NCI-H2107 treated with DMSO at 0.1 percent for 48 hours (cell line): Measurements from ENCODE around the gene STARD8.
"Not testable (repeated sequence)": the region's sequence is repeated elsewhere in the genome, so short reads cannot be mapped to it uniquely, and the experiment has no call there.

Source experiments
- DNase-seq: peaks from one replicate; lab custom pipeline; 2025; ENCODE audit not compliant: unreplicated experiment; lab: John Stamatoyannopoulos, UW

Gene STARD8

DNA sequence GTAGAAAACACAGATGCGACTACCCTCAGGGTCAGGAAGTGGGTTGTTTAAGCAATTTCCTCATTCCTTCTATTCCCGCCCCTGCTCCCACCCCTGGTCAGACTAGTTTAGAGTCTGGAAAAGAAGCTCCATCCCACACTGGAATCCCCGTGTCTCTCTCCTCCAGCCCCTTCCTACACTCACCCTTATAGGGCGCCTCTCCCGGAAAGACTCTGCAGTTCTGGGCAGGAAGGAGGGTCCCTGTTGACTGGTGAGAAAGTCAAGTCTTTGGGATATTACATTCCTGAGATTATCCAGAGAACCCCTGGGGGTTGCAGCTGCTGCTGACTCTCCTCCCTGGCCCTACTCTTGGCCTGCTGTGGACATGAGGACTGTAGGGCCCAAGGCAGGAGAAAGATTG is 11.9 kb downstream of the STARD8 start:
- no peak for DNase-seq

DNA sequence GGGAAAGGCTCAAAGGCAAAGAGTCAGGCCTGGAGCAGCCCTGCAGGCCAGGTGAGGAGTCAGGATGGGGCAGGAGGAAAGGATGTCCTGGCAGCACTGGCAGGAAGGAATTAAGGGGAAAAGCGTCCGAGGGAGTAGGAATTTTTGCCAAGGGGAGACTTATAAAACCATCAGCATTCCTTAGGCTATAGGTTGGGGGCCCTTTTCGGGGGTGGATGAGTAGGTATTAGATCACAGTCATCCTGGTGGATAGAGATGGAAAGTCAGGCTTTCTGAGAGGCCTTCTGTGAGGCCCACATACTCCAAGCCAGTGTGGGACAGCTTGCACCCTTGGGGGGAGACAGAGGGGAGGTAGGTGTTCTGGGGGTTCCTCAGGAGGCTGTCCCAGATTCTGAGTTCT is 12.3 kb downstream of the STARD8 start:
- DNase-seq = no peak

DNA sequence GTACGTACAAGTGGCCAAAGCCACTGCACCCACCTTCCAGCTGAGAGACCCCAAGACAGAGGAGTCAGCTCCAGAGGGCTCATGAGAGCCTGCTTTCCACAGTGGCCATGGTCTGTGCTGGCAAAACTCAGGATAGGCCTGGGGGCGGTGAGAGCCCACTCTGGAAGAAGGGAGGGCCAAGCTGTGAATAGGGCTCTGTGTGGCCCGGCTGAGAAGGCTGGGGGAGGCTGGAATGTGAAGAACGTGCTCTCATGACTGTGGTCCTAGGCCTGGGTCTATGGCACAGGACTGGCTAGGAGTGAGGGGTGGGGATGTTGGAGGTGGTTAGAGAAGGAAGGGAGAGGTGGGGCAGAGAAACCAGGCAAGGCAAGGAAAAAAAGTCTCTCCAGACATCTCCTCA is 13.3 kb downstream of the STARD8 start:
- no peak for DNase-seq

DNA sequence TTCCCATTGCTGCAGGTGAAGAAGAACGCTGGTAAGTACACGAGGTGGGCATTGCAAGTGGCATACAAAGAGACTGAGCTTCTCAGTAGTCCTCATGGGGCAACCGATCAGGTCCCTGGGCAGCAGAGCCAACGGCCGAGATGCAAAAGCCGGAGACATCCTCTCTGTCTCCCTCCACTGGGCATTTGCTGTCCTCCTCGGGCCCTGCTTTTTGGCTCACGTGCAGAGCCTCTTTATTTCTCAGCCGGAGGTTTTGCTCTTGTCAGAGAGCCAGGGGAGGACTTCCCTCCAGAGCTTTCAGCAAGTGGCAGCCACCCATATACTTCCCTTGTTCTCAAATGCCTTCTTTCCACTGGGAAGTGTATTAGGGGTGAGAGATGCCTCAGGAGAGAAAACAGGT is 18.0 kb downstream of the STARD8 start:
- no peak for DNase-seq

DNA sequence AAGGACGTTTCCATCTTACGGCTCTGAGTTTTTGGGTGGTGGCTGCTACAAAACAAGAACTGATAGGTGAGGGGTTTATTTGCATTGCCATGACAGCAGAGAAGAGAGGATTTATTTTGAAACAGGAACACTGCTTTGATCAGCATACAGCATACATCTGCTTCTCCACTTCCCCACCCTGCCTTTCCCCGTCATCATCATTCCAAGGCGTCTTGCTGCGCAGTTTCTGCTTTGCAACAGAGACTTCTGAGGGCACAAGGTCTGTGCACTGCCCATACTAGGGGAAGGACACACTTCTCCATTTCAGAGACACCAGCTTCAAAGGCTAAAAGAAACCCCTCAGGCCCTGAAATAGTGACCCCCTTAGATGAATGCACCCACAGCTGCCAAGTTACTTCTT is 19.1 kb downstream of the STARD8 start:
- no peak for DNase-seq

DNA sequence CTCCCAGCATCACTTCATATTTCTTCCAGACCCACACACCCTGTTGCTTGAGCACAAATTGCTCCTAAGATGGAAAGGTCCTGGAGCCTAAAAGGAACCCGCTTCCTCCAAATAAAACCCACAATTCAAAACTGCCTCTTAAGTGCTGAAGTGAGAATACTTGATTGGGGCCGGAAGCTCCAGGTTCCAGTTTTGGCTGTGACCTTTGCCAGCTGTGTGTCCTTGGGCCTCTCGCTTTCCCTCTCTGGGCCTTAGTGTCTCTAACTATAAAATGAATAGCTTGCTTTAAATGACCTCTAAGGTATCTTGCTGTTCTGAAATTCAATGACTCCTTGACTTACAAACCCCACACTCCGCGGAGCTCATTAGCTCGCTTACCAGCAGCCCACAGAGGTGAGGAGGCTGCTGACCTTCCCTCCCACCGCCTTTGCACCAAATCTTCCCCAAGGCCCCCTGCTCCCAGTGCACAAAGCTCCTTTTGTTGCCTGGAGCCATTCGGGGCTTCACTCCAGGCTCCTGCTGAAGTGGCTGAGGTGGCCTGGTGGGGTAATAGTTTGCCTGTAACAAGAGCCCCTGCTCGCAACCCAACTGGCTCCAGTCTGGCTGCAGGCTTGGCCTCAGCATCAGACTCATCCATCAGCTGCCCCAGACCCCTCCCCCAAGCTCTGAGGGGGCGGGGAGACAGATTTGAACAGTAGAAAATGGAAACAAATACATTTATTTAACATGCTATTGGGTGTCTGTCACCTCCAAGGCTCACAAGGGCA is 21.8 kb downstream of the STARD8 start:
- DNase-seq = no peak

DNA sequence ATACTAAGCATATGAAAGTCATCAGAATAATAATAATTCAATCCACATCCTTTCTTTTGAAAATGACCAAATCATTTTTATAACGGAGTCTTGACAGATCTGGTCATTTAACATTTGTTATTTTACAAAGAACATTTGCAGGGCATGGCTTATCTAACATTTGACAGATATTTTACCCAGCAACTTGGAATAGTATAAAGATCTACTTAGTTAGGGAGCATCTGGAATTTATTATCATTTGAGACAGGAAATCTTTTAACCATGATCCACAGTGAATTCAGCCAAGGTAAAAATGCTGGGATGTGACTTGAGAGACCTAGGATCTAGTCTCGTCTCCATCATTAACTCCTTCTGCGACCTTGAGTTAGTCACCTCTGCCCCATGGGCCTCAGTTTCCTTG is 22.4 kb downstream of the STARD8 start:
- no peak for DNase-seq

DNA sequence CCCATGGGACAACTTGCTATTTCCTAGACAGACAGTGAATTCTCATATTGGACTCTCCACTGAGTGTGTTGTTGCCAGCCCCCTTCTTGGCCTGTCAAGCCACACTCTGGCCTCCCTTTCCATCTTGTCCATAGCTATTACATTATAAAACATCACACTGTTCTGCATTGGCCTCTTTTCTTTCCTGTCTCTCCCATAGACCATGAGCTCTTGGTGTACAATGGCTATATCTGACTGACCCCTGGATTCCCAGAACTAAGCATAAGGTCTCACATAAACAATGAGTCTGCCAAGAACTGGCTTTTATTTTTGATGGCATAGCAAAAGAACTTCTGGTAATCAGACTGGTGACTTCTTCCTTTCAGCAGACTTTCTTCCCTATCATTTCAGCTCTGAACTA is 23.8 kb downstream of the STARD8 start:
- no peak for DNase-seq

DNA sequence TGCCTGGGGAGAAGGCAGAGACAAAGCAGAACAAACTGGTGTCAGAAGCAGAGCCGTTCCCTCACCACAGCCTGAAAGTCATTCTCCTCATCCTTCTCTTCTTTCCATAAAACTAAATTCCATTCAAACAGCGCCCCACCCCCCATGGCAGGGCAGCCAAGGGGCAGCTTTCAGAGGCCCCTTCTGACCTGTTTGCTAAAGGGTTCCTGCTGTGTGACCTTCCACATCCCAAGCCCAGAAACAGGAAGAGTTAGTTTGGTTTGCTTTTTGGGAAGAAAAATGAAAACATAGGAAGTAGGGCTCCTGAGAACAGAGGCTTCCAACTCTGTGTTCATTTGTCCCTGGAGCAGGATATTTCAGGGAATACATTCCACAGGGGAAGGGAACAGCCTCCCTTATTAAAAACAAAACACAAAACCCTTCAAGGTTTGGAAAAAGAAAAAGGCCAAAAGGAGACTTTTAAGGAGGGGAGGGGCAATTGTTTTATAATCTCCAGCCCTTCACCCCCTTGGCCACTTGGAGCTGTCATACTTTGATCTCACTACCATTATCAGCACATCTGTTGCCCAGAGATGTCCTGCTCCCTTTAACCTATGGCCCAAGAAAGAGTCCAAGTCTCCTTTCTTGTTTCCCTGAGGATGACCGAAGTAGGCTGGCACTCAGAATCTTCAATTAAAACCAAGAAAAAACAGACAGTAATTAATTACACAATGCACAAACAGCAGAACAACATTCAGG is 25.3 kb downstream of the STARD8 start:
- DNase-seq = no peak

DNA sequence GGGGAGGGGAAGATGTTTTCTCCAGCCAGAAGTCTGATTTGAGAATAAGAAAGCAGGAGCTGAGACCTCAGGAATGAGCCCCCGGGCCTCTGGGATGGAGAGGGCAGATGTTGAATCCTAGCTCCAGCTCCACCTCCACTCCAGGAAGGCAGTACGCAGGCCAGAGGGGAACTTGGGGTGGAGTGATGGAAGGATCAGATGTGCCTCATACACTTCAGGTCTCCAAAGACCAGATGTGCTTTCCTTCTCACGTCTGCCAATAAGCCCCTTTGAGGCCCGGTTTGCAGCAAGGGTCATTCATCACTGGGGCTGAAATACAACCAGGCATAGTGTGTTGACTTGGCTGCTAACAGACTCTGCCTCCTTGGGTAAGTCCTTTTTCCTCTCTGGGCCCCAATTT is 28.1 kb downstream of the STARD8 start:
- no peak for DNase-seq

DNA sequence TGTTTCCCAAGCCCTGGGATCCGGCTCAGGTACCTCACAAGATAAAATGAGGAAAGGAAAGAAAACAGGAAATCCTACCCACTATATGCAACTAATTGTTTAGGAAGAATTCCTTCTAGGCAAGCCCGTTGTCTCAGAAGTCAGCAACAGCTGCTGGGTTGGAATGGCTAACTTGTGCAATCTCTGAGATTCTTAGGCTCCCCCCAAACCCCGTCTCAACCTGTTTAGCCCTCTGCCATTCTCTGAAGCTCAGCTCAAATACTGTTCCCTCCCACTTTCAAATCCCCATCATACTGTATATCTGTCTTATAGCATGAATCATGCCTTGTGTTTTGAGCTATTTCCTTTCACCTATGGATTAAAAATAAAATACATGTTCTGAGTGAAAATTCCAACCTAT is 28.9 kb downstream of the STARD8 start:
- DNase-seq = no peak

DNA sequence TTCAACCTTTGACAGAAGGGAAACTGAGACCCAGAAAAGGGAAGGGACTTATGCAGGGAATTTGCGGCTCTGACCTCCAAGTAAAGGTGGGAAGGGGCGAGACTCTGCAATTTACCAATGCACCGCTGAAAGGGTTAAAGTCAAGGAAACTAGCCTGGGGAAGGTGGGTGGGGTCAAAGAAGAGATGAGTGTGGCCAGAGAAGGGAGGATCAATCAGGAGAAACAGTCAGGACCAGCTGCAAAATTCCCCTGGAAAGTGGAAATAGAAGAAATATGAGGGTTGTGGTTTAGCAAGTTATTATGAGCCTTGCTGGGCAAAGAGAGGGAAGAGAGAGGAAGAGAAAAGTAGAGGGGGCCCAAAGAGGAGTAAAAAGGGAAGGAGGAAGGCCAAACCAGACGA is 30.5 kb downstream of the STARD8 start:
- DNase-seq = no peak

DNA sequence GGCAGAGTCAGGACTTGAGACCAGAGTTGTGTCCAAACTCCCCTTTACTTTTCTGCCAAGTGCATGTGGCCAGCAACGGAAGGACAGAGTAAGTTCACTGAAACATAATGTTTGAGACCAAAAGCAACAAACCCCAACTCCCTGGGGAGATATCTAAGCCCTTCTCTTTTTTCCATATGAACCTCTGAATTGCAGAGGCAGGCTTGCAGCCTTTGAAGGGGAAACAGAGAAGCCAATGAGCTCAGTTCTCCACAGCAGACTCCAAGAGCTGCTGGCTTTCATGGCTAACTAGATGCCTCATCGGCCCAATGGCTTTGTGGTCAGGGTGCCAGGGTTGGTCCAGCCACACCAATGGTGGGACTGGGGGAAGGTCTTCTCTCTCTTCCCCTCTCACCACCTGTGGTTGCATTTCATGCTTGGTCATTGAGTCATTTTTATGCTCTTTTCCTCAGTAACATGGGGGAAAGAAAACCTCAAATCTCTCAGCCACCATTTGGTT is 34.0 kb downstream of the STARD8 start:
- no peak for DNase-seq

DNA sequence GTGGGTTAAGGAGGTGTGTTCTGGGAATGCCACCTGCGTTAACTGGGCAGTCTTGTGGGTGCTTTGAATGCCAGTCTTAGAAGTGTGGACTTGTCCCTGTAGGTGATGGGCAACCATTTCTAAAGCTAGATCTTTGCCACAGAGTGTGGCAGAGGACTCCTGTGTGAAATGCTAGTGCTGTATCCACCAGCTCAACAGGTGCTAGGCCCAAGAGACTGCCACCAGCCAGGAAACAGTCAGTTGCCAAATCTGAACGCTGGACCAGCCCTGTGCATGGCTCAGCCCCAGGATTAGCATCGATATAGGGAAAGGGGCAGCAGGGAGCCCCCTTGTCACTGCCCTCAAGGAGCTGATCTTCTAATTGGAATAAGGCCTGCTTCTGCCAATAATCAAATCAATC is 35.3 kb downstream of the STARD8 start:
- DNase-seq = no peak

DNA sequence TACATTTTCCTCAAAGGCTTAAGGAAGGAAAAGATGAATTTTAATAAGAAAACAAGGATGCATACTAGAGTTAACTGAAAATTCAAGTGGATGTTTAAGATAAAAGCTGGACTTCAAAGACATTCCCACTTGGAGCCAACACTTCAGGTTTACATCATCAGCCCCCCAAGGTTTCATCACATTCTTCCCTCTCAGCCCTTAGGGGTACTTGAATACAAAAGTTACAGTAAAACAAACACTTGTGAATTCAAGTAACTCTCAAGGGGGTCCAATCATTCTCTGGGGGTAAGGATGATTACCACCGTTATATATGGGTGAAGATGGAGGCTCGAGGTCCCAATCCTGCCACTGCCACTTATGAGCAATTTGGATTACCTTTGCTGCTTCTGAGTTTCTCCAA is 36.1 kb downstream of the STARD8 start:
- DNase-seq = no peak

DNA sequence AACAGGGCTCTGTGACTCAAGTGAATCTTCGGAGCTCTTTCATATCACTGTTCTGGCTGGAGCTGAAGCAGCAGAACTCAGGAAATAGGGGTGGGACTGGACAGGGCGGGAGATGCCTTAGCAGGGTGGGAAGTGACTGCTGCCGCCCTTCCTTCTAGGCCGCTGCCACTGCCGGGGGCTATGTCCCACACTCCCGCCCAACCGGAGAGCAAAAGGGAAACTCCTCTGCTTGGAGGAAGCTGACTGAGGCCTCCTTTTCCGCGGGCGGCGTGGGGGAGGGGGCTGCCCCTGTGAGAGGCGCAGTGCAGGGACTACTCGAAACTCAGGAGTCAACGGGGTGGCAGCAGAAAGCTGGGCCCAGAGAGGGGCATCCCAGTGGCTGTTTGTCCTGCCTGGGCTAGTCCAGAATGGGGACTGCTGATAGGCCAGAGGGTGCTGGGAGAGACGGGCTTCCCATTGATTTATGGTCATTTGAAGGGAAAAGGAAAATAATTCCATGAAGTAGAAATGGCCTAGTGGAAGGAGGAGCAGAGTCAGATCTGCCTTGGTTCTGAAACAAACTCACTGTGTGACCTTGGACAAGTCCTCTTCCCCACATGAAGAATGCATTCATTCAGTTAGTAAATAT is 36.9 kb downstream of the STARD8 start:
- no peak for DNase-seq

DNA sequence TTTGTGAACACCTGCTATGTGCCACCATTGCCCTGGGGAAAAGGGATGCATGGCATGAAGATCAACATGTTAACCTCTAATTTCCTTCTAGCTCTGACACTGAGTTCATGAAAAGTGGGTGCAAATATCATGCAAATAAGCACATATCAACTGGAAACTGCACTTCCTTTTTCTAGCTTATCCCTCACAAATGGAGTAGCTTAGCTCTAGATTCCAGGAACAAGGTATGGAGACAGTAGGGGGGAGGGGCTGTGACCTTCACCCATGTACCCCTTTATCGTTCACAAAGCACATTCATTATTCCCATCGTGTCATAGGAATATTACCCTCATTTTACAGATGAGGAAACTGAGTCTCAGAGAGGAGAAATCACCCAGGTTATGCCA is 37.4 kb downstream of the STARD8 start:
- DNase-seq = no peak

DNA sequence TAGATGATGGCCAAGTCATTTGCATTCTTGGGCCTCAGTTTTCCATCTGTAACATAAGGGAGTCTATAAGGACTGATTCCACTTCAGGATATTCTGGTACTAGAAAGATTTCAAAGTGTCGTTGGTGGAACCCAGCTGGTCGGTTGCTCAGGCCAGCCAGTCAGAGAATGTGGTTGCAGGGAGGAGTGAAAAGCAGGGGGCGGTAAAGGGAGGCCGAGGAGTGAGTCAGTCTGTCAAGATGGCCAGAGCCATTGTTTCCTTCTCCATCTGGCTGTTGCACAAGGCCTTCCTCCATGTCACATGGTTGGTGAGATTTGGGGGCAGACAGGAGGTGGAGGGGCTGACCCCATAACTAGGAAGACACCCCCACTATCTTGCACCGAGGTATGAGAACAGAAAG is 38.2 kb downstream of the STARD8 start:
- no peak for DNase-seq

DNA sequence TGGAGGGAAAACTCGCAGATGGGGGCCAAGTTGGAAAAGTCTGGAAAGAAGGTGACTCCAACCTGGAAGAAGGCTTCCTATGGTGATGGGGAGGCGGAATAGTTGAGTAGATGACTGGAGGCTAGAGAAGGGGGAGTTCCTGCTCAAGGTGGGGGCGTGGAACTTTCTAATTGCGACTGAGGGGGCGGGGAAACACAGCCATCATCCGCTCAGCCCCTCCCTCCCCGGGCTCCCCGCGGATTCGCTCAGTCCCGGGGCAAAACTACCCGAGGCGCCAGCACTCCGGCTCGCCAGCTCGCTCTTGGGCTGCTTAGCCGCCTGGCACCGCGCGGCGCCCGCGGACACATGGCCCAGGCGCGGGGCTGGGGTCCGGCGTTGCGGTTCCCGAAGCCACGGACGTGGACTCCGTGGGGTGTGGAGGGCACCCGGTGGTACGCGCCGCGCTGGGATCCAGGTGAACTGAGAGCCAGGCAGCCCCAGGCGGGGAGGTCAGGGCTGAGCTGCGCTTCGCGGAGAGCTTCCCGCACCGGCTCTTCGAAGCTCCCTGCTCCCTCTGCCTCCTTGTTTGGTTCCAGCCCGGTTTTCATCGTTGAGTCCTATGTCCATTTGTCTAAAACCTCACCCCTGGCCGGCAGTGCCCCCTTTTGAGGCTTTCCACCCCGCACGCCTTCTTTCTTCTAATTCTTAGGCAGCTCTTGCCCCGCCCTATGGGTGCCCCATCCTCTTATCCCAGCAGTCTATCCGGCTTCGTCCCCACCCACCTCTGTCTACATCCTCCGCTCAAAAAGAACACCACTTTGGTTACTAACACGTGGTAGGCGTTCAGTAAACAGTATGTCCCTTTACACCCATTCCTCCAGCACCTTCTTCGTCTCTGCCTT is 38.9 kb downstream of the STARD8 start:
- no peak for DNase-seq

DNA sequence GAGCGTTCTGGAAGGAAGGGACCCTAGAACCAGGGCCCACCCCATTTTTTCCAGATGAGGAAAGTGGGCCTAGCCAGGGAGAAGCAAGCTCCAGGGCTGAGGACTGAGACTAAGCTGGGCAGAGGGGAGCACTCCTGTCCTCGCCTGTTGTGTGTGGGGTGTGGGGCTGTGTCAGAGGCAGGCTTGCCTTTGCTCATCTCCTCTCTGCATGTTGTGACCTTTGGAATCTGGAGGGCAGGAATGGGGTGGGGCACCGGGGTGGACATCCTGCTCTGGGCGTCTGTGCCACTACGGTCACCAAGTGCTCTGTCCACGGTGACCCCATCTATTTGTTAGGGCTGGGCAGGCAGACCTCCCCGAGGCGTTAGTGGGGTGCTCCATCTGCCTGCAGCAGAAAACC is 41.5 kb downstream of the STARD8 start:
- DNase-seq = not testable (repeated sequence)

DNA sequence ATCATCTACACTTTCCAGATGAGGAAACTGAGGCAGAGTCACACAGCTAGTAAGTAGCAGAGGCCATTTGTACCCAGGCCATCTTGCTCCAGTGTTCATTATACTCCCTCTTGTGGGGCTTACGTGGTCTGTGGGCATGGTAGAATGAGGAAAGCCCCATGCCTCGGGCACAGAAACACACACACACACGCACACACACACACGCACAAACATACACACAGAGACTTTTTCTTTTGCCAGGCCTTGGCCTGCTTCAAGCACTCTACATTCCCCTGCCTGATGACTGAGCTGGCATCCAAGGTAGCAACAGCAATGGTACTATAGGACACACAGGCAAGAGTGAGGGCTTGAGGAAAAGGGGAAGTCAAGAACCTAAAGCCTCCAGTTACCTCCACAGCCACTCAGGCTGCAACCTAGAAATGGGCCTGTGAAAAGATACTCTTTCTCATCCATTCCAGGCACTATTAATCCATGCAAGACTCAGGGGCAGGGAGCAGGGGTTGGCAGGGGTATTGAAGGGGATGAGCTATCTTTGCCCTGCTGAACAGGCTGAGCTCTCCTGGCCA is 43.6 kb downstream of the STARD8 start:
- DNase-seq = no peak
